GM19455 (cell line): ENCODE results near the gene SLC5A9.
A peak's percentile ranks its signal among the peaks of the same experiment; 100 is the strongest.

ENCODE experiments used
- ATAC-seq: cut with Tn5 transposase; IDR thresholded peaks from one replicate; pipeline ENCODE4 v1.9.1; 2021; ENCODE audit not compliant: unreplicated experiment

Gene SLC5A9

DNA sequence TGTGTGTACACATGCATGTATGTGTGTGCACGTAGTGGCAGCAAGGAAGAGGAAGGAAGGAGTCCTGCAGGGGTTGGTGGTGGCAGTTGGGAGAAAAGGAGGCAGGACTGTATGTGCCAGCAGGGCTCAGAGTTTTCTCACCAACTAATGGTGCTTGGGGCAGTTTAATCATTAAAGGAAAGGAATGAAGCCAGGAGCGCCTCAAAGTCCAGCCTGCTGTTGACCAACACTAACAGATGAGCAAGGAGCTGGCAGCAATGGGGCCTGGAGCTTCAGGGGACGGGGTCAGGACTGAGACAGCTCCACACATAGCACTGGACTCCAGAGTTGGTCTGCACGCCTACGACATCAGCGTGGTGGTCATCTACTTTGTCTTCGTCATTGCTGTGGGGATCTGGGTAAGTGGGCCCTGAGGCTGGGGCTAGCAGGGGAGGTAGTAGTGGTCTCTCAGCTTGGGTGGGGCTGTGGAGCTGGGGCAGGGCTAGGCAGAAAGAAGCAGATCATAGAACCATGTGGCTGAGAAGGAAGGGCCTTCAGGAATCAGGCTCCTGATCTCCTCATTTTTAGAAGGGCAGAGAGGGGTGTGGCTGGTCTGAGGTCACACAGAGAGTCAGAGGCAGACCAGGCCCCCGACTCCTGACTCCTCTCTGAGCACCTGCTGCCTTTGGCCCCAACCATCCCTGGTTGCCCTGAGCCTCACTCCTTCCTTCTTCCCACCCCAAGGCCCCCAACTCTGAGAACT lies at the start of gene SLC5A9:
Gene SLC5A9, plus strand, starts transcription at position 216 of the 742 bp plus-strand sequence. Its CDS starts 21 bp downstream, at position 237.
- no peak for ATAC-seq

DNA sequence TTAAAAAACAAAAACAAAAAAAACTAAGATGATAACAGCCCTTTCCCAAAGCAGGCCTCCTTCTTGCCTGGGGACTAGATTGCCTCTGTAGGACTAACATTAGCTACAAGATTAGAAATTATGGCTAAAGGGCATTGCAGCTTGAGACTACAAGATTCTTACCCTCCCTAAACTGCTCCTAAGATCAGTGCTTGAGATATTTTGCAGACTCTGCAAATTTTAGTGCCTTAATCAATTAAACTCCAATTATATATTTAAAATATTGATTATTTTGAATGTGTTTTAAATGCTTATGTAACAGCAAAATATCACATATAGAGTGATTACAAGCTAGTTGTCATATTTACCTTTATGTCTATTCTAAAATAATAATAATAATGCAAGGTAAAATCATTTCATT lies 47.4 kb upstream of the SLC5A9 start:
- ATAC-seq = no peak

DNA sequence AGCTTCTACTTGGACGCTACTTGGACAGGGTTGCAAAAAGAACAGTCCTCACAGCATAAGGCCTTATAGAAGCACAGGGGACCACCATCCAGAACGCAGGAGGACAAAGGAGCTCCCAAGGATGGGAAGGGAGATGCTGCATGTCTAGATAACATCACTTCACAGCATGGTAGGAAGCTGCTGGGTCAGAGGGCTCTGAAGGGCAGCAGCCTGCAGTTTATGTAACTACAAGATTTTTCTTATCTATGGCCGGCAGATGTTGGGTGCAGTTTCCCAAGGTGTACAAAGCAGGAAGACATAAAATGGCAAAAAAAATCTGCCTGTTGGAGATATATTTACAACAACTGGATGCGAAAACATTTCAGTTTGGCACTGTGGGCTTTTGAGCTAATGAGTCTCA lies 45.3 kb upstream of the SLC5A9 start:
- no peak for ATAC-seq

DNA sequence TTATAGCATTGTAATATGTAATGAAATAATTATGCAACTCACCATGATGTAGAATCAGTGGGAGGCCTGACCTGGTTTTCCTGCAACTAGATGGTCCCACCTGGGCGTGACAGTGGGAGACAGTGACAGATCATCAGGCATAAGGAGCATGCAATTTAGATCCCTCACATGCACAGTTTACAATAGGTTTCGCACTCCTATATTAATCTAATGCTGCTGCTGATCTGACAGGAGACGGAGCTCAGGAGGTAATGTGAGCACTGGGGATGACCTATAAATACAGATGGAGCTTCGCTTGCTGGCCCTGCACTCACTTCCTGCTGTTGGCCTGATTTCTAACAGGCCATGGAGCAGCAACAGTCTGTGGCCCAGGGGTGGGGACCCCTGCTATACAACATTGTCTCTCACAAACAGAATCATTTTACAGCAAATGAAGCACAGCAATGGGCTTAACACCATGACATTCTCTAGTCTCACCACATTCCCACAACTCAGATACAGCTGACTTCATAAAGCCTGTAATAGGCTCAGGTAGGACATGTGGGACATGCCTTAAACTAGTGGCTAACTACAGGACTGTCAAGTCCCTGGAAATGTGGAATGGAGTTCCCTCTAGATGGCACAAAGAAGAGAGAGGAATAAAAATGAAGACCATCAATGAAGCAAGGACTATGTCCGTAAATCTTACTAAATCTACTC lies 40.7 kb upstream of the SLC5A9 start:
- no peak for ATAC-seq

DNA sequence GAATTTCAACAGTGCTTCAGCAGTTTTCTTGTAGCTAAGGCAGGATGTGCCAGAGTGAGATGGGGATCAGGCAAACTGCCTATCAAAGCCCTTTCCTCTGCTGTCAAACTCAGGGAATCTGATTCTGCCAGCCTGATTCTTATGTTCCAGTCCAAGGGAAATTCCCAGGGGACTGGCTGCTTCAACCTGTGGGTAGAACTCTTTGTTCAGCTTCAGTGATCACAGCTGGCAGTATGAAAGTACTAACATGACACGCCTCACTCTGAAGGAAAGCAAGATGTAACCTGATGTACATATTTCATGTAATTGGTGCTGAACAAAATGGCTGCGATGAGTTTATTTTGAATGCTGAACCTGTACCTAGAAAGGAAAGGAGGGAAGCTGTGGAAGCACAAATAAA lies 40.1 kb upstream of the SLC5A9 start:
- ATAC-seq = no peak

DNA sequence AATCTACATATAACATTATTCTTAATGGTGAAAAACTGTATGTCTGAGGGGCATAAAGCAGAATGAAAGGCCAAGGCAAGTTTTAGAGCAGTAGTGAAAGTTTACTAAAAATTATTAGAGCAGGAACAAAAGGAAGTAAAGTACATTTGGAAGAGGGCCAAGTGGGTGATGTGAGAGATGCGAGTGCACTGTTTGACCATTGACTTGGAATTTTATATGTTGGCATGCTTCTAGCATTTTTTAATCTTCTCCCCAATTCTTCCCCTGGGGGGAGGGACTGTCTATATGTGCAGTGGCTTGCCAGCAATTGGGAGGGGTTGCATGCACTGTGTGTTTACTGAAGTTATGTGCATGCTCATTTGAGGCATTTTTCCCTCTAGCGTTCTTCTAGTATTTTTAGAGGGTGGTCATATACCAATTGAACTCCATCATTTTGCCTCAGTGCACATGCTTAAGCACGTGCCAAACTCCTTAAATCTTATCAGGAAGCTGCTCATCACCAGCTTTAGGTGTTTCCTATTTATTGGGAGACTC lies 36.1 kb upstream of the SLC5A9 start:
- ATAC-seq = no peak

DNA sequence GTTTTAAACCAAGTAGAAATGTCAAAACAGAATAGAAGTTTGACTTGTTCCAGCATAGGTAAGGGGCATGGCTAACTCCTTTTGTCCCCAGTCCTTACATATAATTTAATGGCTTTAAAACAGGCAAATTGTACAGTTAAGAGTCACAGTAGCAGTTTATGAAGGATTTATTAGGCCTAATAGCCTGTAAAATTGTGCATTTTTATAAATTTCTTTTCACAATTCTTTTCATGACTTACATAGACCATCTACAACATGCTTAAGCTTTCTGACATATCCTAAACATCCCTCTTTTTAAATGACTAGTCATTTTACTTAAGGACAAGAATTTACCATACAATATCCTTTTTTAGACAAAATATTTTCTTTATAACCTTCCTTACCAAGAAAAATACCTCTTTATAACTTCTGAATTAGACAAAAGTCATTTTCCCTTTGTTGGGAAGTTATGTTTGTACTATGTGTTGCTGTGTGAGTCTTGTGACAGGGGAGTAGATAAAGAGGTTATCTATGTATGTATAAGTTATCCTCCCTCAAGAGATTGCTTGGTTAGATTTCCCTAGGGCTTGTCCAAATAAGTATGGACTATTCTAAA lies 34.5 kb upstream of the SLC5A9 start:
- no peak for ATAC-seq

DNA sequence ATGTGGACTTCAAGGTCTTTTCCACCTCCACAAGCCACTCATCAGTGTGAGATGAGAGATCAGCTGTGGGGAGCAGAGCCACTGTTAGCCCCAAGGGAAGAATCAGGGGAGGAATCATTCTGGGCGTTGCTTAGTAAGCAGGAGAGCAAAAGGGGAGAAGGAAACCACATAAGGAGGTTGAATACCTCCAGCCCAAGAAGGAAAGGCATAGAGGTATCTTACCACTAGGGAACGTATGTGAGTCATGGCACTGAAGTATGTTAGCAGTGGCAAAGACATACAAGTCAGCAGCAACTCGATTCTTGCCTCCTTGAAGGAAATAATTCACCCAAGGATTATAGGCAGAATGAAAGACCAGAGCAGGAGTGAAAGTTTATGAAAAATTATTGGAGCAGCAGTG lies 31.6 kb upstream of the SLC5A9 start:
- ATAC-seq = no peak

DNA sequence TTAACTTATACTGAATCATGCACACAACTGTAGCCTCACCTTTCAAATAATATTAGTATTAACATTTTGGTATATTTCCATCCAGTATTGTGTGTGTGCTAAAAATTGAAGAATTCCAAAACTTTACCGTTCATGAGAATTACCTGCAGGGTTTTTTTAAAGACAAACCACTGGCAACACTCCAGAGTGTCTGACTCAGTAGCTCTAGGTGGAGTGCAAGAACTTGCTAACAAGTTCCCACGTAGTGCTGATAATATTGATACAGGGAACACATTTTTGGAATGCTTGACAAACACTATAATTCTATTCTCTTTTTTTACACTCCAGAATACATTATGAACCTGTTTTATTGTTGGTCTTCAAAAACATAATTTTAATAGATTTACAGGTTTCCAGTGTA lies 27.7 kb upstream of the SLC5A9 start:
- ATAC-seq = no peak

DNA sequence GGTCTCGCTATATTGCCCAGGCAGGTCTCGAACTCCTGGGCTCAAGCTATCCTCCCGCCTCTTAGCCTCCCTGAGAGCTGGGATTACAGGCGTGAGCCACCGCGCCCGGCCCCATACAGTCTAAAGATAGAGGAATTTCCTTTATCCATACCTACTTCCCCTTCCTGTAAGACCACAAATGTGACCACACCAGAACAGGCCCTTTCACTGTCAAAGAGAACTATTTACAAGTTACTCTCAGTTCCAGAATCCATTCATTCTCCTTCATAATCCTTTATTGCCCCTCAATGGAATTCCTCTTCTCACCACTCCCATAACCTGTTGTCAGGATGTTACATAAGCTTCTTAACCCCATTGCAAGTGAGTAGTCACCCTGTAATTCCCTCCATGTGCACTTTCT lies 26.3 kb upstream of the SLC5A9 start:
- ATAC-seq = no peak

DNA sequence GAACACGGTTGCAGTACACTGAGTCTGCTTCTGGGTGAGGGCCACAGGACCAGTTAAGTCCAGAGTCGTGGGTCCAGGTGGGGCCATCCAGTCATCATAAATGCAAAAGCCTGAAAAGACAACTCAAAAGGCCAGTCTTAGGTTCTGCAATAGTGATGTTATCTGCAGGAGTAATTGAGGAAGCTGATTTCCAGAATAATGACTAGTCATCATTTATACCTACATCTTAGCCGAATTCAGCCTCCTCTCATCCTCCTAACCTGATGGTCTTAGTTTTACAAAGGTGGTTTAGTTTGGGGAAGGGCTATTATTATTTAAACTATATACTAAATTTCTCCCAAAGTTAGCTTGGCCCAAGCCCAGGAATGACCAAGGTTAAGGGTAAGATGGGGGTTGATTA lies 23.5 kb upstream of the SLC5A9 start:
- ATAC-seq = no peak

DNA sequence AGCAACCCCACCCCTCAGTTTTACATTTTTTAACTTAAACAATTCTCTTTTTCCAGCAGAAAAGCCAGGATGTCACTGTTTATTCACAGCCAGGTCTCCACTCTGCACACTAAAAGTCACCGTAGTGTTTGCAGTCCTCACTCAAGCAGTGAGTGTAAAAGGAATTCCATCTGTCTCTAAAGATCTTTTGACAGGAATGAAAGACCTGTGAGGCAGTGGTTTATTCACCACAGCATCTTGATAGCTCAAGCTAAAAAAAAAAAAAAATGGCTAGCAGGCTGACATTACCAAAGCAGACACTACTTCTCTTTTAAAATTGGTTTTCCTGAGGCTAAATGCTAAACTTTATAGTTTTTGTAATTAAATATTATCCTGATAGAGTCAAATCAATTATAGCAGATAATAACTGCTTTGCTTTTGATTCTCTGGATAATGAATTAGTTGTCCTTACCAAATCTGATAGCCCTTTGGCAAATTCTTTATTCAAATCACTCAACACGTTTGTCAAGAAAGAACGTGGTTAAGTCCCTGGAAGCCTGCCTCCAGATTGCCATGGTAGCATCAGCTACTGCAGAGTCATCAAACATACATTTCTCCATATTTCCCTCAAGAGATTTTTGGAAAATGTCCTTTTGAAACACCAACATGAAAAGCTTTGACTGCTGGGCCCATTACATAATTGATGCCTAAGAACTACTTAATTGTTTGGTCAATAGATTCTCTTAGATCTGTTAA lies 22.2 kb upstream of the SLC5A9 start:
- no peak for ATAC-seq

DNA sequence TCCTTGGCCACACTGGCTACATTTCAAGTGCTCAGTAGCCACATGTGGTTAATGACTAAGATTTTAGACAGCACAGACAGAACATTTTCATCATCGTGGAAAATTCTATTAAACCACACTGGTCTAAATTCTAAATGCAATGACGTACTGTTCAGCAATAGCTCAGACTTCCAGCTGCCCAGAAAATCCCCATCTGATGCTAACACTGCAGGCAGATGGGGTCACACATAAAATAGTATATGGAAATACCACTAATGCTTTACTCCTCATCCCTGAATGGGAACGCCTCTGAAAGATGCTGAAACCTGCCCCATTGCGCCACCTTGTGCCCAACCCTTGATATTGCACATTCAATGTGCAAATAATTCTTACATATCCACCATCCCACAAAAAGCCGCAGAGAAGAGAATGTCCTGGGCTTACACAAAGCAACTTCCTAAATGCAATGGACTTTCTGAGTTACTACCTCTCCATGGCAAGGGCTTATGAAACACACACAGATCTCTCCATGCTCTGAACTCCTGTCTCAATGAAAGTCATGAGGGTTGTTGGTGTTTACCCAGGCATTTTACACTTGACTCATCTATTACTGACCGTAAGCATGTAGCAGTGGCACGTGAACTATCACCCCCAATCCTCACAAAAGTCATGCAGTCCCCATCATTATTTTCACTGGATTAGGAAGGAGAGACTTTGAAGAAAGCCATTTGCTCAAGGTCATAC lies 20.3 kb upstream of the SLC5A9 start:
- ATAC-seq = peak; percentile 56

DNA sequence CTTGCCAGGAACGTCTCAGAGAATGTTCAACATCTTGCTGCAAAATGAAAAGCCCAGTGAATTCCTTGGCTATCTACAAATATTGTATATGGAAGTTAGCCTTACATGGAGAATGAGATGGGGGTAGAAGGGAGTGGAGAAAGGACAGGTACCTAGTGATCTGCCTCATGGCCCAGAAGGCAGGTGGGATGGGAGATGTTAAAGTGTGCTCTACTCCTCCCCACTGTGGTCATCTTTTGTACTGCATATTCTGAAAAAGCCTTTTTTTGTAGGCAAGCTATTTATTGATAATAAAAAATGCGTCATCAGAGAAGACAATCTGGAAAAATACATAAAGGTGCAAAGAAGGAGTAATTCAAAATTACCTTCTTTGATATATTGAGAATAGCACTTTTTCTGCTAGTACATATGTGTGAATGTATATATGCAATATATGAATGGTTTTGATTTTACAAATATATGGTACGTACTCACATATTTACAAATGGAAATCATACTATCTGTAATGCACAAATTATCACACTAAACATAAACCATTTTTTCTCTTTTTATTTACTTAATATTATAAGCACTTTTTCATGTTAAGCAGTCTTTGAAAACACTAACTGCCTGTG lies 19.1 kb upstream of the SLC5A9 start:
- ATAC-seq = no peak

DNA sequence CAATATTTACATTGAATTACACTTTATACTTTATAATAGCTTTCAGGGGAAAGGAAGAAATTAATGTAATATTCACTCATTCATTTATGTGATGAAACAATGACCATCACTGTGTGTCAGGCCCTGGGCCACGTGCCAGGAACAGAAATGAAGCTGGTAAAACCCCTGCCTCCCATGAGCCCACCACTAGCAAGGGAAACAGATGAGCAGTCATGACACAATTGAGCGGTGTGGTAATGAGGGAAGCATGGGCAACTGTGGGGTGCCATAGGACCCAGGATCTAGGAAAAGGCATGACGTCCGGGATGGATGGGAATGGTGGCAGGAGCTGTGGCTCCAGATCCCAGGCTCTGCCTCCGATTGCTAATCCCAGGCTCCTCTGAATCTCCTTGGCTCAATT lies 17.0 kb upstream of the SLC5A9 start:
- no peak for ATAC-seq

DNA sequence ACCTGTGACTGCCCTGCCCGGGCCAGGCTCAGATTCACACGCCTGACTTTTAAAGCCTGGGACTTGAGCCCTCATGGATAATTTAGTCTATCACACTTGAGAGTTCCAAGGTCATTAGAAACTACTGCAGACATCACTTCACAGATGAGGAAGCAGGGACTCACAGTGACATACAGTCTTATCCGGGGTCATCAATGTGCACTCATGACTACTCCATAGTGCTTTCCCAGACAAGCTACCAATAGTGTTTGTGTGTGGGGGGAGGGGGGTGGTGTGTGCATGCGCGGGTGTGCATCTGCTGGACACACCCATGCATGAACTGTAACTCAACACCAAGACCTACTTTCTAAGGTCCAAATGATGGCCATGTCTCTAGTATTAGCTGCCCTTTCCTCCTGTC lies 16.1 kb upstream of the SLC5A9 start:
- ATAC-seq = no peak

DNA sequence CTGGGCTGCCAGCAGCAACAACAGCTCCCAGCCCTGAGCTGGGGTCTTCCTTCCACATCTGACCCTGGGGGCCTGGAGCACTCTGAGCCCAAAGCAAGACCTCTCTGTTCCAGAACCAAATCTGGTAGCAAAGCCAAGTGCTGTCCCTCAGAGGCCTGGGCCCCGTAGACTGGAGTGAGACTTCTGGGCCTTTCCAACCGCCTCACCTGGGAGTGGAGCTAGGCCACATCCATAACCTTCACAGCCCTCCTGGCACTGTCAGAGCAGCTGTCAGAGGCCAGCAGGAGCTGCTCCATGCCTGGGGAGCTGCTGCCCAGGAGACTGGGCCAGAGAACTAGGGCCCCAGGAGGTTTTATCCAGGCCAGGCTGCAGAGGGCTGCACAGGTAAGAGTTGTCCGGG lies 15.4 kb upstream of the SLC5A9 start:
- no peak for ATAC-seq

DNA sequence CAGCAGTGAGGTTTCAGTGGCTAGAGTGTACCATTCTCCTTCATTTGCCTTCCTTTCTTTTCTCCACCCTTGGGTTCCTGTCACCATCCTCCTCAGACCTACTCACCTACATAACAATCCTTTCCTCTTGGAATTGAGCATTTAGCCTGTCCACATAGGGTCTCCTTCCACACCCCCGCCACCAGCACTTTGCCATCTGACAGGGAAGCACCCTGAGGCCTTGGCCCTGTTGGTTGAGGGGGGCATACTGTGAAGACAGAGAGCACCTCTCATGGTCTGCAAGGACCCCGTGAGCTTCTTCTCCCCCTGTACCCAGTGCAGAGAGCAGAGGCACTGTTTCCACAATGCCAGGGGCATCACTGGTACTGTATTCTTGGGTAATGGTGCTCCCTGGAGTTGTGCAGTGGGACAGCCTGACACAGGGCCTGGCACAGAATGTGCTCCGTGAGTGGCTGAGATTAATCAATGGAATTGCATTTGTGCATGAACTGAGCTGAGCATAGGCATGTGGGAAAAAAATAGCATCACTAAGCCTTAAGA lies 14.9 kb upstream of the SLC5A9 start:
- no peak for ATAC-seq

DNA sequence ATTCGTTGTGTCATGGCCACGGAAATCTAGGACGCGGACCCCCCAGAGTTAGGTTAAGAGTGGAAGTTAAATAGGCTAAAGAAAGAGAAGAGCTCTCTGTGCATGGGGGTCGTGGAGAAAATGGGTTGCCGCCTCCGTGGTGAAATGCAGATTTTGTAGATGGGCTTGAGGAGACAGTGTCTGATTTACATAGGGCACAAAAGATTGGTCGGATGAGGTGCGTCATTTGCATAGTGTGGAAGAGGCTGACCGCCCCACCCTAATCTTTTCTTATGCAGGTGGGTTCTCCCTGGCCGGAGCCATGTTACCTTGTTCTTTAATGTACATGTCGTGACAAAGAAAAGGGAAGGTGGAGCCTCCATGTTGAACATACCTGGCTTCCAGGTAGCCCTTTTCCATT lies 14.3 kb upstream of the SLC5A9 start:
- ATAC-seq = no peak

DNA sequence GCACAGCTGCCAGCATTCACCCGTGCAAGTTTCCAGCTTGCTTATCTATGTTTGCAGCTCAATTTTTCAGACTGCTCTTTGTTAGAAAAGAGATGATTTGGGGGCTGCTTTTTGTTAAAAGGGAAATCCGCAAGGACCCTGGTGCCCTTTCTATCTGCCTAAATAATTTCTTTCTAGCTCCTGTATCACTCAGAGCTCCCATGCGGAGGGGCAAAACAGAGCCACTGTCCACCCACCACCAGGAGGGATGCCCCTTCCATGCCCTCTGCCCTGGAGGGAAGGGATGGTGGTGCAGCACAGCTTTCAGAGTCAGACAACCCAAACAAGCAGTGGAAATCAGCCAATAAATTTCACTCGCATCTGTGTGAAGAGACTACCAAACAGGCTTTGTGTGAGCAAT lies 13.9 kb upstream of the SLC5A9 start:
- ATAC-seq = no peak
